Stimulated activated CD4-positive, alpha-beta T cell treated with anti-CD3 and anti-CD28 coated beads, Interleukin-4, amount 100 ng/mL, for 24 hours (primary cell): ENCODE data around the gene COL19A1.
"Not testable (repeated sequence)": the region's sequence is repeated elsewhere in the genome, so short reads cannot be mapped to it uniquely, and the experiment has no call there.

Experiments
- DNase-seq: peaks from one replicate; pipeline ENCODE4 v3.0.0-alpha.2; 2020

Gene COL19A1

DNA sequence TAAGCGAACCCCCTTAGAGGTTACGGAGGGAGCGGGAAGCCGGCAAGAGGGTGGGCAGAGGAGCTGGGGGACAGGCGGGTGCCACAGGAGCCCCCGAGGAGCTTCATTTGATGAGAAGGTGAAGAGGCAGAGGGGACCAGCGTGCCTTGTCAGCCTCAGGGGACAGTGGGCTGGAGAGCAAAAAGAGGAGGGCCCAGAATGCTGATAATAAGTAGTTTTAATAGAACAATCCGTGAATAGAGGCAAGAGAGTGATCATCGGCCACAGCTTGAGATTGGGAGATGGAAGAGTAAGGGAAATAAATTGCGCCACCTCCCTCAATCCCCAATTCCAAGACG, 1.3 kb downstream of the COL19A1 start:
- no peak for DNase-seq

DNA sequence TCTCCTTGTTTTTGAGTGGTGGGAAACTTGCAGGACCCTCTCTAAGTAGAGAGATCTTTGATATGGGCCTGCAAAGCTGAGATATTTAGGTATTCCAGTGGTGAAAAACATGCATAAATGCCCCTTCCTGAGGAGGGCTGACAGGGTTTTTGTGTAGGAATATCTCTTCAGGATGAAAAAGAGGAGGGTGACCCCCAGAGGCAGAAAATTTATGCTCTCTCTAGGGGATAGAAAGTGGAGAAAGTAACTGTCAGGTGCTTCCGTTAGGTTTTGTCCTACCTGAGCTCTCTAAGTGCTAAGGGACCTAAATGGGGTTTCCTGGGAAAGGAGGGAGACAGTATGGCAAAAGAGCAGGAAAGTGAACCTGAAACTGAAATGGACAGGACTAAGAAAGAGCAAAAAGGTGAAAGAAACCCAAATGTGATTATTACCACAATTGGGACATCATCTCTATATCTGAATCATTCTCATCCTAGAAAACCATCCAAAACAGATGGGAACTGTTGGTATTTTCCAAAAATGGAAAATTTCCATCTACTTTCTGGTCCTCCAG, 2.0 kb downstream of the COL19A1 start:
- no peak for DNase-seq

DNA sequence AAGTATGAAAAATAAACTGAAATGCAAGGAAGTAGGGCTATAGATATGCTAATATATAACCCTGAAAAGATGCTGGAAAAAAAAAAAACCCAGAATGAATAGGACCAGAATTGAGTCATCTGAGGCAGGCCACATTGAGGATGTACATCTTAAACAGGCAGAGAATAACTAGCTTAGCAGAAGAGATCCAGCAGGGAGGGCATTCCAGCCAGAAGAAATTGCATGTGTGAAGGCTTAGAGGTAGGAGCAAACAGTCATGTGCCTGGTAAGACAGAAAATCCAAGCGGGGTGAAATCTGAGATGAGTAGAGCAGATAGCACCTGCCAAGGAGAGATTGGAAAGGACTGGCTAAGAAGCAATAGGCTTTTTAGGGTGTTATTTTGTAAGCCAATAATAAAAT, 2.6 kb downstream of the COL19A1 start:
- DNase-seq, result no peak

- no peak for DNase-seq
Observed at GRCh38 chr6:69871107-69871506, 4.8 kb downstream of the COL19A1 start.

GRCh38 chr6:69873291-69873690, 6.9 kb downstream of the COL19A1 start:
- no peak for DNase-seq

- DNase-seq, result no peak
Observed at GRCh38 chr6:69875715-69876114, 9.4 kb downstream of the COL19A1 start.

DNA sequence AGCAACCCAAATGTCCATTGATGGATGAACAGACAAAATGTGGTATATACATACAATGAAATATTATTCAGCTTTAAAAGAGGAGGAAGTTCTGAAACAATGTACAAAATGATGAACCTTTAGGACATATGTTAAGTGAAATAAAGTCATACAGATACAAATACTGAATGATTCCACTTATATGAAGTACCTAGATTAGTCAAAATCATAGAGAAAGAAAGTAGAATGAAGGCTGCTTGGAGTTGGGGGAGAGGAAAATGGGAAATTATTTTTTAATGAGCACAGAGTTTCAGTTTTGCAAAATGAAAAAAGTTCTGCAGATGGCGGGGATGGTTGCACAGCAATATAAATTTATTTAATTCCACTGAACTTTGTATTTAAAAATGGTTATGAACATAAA, 12.4 kb downstream of the COL19A1 start:
- no peak for DNase-seq

- no peak for DNase-seq
Observed at GRCh38 chr6:69880601-69881000, 14.2 kb downstream of the COL19A1 start.

- no peak for DNase-seq
Observed at GRCh38 chr6:69881322-69882151, 15.2 kb downstream of the COL19A1 start.

- no peak for DNase-seq
Observed at GRCh38 chr6:69883551-69883950, 17.2 kb downstream of the COL19A1 start.

GRCh38 chr6:69884231-69884630, 17.9 kb downstream of the COL19A1 start:
- no peak for DNase-seq

DNA sequence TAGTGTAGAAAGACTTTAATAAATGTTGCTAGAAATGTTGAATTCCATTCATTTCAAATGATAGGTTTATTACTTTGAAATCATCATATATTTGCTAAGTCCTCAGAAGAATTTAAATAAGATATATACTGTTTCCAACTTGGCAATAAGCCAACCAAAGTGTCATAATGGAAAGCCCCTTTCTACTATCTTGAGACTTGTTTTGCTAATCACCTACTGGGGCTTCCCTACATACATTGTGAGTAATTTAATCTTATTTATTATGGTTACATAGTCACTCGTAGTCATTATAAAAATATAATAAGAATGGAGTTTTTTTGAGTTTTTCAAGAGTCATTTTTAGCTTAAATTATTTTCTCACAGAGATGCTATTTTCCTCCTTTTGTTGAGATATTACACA, 20.7 kb downstream of the COL19A1 start:
- DNase-seq, result no peak

- DNase-seq, result no peak
Observed at GRCh38 chr6:69887714-69888345, 21.5 kb downstream of the COL19A1 start.

GRCh38 chr6:69888482-69889233, 22.3 kb downstream of the COL19A1 start:
- no peak for DNase-seq

GRCh38 chr6:69889234-69889974, 23.0 kb downstream of the COL19A1 start:
- DNase-seq, result not testable (repeated sequence)

DNA sequence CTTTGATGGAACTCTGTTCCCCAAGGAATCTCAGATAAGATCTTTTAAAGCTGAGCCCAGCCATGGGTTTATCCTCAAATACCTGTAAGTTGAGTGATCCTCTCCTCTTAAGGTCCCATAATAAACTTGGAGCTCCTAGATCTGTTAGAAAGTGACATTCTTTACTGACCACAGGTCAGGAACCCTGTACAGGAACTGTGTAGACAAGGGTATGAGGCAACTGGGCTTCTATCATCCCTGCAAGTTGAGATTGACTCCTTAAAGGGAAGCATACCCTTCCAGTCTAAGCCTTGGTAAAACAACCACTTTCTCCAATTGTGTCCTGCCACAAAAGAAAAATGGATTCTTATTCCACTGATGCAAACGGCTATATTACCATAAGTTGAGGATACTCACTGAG, 26.2 kb downstream of the COL19A1 start:
- DNase-seq, result not testable (repeated sequence)

- not testable (repeated sequence) for DNase-seq
Observed at GRCh38 chr6:69893266-69893665, 26.9 kb downstream of the COL19A1 start.

DNA sequence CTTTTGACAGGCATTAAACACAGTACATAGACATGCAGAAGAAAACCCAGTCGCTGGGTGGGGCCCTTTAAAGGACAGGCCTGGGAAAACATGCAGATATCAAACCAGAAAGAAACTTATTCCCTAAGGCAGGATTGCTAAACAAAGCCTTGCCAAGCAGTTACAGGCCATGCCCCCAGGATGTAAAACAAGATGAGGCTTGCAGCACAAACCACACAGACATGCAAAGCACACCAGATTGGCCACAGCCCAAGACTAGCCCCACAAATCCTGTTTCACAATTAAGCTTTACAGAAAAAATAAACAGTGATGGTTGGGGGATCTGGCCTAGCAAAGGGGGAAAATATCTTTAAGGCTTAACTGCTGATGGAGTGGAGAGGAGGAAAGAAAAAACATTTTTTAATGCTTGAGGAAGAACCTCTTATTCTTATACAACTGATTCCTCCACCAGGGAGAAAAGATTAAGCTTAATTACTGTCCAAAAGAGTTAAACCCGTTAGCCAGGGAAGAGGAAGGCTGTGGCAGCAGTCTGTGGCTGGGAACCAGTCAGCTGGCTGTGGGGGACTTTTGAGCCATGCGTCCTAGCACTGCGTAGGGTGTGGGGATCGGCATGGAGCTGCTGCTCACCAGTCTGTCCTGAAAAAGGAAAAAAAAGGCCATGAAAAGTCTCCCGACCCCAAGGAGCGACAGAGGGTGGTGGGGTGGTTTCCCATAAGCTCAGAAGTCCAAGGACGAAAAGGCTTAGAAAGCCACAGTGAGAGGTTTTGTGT, 28.4 kb downstream of the COL19A1 start:
- no peak for DNase-seq

DNA sequence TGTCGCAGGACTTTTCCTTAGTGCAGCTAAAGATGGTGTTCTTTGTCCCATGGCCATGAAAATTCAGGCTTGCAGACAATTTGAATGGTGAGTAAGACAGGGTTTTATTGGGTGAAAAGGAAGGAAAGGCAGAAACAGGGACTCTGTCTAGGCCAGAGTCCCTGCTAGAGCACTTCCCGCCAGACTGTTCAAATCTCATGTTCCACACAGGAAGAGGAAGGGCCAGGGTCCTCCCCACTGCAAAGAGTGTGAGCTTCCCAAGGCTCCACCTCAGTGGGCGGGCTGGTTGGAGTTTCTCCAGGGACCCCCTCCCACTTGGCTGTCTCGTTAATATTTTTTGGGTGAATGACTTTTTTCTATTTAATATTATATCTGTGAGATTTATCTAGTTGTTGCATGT, 29.0 kb downstream of the COL19A1 start:
- DNase-seq, result no peak

GRCh38 chr6:69900869-69901268, 34.5 kb downstream of the COL19A1 start:
- no peak for DNase-seq

DNA sequence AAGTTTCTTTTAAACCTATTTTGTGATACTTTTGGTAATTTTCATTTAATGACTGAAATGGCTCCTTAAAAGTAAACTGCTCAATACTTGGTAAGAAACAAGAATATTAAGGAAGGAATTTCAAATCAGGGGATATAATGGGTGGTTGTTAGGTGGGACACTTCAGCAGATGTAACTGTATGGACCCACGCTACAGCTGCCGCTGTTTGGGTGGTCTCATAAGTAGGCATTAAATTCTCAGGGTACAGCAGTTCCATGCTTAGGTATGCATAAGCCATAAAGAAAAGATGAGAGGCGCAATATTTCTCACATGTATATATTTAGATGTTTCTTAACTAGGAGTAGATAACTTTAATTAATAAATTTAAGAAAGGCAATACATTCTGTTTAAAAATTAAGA, 35.0 kb downstream of the COL19A1 start:
- DNase-seq, result no peak

DNA sequence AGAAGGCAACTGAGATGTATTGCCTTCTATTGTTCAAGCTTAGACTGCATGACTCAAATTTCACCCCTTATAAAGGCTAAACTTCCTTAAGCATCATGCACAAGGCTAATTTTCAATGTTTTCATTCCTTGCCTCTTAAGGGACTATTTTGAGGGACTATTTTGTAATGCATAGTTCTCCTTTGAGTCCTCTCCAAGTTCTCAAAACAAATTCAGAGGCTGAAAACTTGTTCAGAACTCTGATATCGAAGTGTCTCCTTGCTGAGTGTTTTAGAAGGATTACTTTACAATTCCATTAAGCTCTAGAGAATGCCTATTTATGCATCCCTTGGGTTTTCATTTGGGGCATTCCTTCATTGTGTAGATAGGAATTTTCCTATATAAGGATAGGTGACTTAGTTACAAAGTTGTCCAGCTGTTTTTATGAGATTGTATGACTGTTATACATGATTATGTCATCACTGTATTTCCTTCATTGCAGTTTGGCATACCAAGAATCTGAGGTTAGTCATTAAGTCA, 41.7 kb downstream of the COL19A1 start:
- DNase-seq, result no peak
